AG04449 (cell line): Measurements from ENCODE around the gene EVL.

Experiments
- CTCF ChIA-PET: fragments of 350-600 bp; formaldehyde crosslinking; extraction: SDS; loops from one replicate; lab custom pipeline; 2021; ENCODE audit warnings: antibody characterized with exemption; lab: Yijun Ruan, JAX
- POLR2A ChIA-PET: fragments of 400-600, 350-600 bp; formaldehyde crosslinking; extraction: SDS; loops from one replicate; lab custom pipeline; 2020; ENCODE audit warnings: antibody characterized with exemption, inconsistent platforms; lab: Yijun Ruan, JAX
- DNase-seq: peaks from one replicate; pipeline ENCODE4 v3.0.0-alpha.2; 2010; ENCODE audit warnings: low read depth, low spot score
- H3K4me3 ChIP-seq: 2 replicates; pipeline ENCODE4 v1.5.1; 2011; ENCODE audit warnings: low read depth, mild to moderate bottlenecking, control low read depth, low read length
- CTCF ChIP-seq: IDR thresholded peaks from one replicate; pipeline ENCODE4 v1.5.1; 2011; ENCODE audit warnings: mild to moderate bottlenecking, moderate library complexity, low read length, control low read depth, inconsistent platforms; ENCODE audit not compliant: insufficient read depth; ENCODE audit errors: missing control alignments

Gene EVL

GRCh38 chr14:100071545-100071944 lies 6.3 kb downstream of the EVL start:
- CTCF ChIA-PET, result interaction anchor here (0.9 to 3.3 kb wide), 5 partner anchors 10 to 122 kb away, joined by 3 to 16 read pairs (median 5); no protein-coding TSS in a partner anchor
- no peak overlapping the region for H3K4me3 ChIP-seq
- DNase-seq, result no peak
- POLR2A ChIA-PET, result interaction anchor here (0.6 kb wide), 1 partner anchor 214 kb away, joined by 3 read pairs; no protein-coding TSS in a partner anchor
- TF ChIP-seq CTCF, result no peak

- DNase-seq, result no peak
- CTCF ChIA-PET, result interaction anchor here (3.3 to 4.1 kb wide), 2 partner anchors 11 to 36 kb away, joined by 15 to 16 read pairs; no protein-coding TSS in a partner anchor
- H3K4me3 ChIP-seq, result no peak overlapping the region
- POLR2A ChIA-PET, result no interaction called here
- TF ChIP-seq CTCF, result no peak
Measured at GRCh38 chr14:100072783-100073346, 7.6 kb downstream of the EVL start.

GRCh38 chr14:100073576-100074430 lies 8.6 kb downstream of the EVL start:
- H3K4me3 ChIP-seq, result no peak overlapping the region
- no peak for DNase-seq
- CTCF ChIA-PET, result interaction anchor here (4.1 kb wide), 1 partner anchor 10 kb away, joined by 15 read pairs; no protein-coding TSS in a partner anchor
- no peak for TF ChIP-seq CTCF
- POLR2A ChIA-PET, result no interaction called here

GRCh38 chr14:100074431-100075100 lies 9.3 kb downstream of the EVL start:
- ChIA-PET CTCF (interaction anchor here (1.2 to 4.1 kb wide), 3 partner anchors 9 to 34 kb away, joined by 3 to 15 read pairs (median 4); no protein-coding TSS in a partner anchor), POLR2A (no interaction called here)
- H3K4me3 ChIP-seq, result no peak overlapping the region
- no peak for TF ChIP-seq CTCF
- DNase-seq, result no peak

- no peak for TF ChIP-seq CTCF
- ChIA-PET CTCF (interaction anchor here (0.8 to 4.1 kb wide), 4 partner anchors 8 to 79 kb away, joined by 3 to 15 read pairs (median 4); no protein-coding TSS in a partner anchor), POLR2A (no interaction called here)
- no peak overlapping the region for H3K4me3 ChIP-seq
- DNase-seq, result no peak
Measured at GRCh38 chr14:100075681-100076080, 10.5 kb downstream of the EVL start.
